ENCODE results near the gene LRRC25.

DNA sequence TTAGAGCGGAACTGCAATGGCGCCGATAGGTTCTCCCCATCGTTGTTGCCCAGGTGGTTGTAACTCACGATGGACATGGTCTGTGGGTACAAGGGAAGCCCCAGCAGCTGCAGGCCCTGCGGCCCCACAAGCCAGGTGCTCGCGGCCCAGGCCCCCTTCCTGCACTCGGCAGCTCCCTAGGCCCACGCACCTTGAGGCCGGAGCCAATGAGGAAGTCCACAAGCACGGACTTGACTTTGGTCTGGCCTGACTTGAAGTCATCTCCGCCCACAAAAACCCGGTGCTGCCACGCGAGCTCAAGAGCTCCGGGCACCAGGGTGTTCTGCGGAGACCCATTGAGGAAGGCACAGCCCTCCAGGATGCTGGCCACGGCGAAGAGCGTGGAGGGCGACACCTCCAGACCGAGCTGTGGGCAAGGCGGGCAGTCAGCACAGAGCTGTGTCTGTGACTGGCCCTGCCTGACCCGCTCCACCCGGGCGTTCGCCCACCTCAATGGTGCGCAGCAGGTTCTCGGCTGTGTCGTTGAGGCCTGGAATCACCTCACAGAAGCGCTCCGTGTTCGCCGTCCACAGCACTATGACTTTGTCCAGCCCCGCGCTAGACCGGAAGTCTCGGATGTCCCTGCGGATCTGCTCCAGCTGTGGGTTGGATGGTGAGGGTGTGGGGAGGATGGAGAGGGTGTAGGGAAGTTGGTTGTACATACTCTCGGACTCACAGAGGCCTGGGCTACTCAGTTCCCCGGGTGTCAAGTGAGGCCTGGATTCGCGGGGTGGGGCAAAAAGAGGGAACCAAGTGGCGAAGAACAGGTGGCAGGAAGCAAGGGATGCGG is 38.6 kb upstream of the LRRC25 start:
- TF ChIP-seq, protein P1, sequence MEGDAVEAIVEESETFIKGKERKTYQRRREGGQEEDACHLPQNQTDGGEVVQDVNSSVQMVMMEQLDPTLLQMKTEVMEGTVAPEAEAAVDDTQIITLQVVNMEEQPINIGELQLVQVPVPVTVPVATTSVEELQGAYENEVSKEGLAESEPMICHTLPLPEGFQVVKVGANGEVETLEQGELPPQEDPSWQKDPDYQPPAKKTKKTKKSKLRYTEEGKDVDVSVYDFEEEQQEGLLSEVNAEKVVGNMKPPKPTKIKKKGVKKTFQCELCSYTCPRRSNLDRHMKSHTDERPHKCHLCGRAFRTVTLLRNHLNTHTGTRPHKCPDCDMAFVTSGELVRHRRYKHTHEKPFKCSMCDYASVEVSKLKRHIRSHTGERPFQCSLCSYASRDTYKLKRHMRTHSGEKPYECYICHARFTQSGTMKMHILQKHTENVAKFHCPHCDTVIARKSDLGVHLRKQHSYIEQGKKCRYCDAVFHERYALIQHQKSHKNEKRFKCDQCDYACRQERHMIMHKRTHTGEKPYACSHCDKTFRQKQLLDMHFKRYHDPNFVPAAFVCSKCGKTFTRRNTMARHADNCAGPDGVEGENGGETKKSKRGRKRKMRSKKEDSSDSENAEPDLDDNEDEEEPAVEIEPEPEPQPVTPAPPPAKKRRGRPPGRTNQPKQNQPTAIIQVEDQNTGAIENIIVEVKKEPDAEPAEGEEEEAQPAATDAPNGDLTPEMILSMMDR (IDR thresholded peaks at IDR 0.05 in 8 of 11, conservative IDR thresholded peaks at IDR 0.05 in 3 of 11) = no peak
- no peak for TF ChIP-seq POLR2A (IDR thresholded peaks at IDR 0.05)

Measured in spleen (tissue), 7 donors.